ENCODE results near the gene TKT. TPM values are rescaled to one million over a fixed set of nuclear protein-coding genes. Genes with fewer than 3 reads are reported as not detected.

Gene TKT
- total RNA-seq, 1 experiment from 2014 or later: 835 TPM

- DNase-seq (ENCODE audit: low read depth, low spot score): no peak
- in situ Hi-C loops (cut with HindIII; ENCODE audit: low pct_unique_long_range_greater_than_20kb, low sequenced_read_pairs): no loop called here
Measured at GRCh38 chr3:53194210-53195065, 61.4 kb downstream of the TKT start.

GRCh38 chr3:53193466-53194209, 62.2 kb downstream of the TKT start:
- no peak for DNase-seq (ENCODE audit: low read depth, low spot score)
- in situ Hi-C loops (cut with HindIII; ENCODE audit: low pct_unique_long_range_greater_than_20kb, low sequenced_read_pairs): no loop called here

- in situ Hi-C loops (cut with HindIII; ENCODE audit: low pct_unique_long_range_greater_than_20kb, low sequenced_read_pairs): no loop called here
- no peak for DNase-seq (ENCODE audit: low read depth, low spot score)
Measured at GRCh38 chr3:53192608-53193007, 63.2 kb downstream of the TKT start.

- DNase-seq (ENCODE audit: low read depth, low spot score): no peak
- in situ Hi-C loops (cut with HindIII; ENCODE audit: low pct_unique_long_range_greater_than_20kb, low sequenced_read_pairs): no loop called here
Measured at GRCh38 chr3:53191836-53192480, 63.9 kb downstream of the TKT start.

- no peak for DNase-seq (ENCODE audit: low read depth, low spot score)
- in situ Hi-C loops (cut with HindIII; ENCODE audit: low pct_unique_long_range_greater_than_20kb, low sequenced_read_pairs): no loop called here
Measured at GRCh38 chr3:53190659-53191058, 65.2 kb downstream of the TKT start.

- no peak for DNase-seq (ENCODE audit: low read depth, low spot score)
- in situ Hi-C loops (cut with HindIII; ENCODE audit: low pct_unique_long_range_greater_than_20kb, low sequenced_read_pairs): no loop called here
Measured at GRCh38 chr3:53189276-53189675, 66.5 kb downstream of the TKT start.

- no peak for DNase-seq (ENCODE audit: low read depth, low spot score)
- in situ Hi-C loops (cut with HindIII; ENCODE audit: low pct_unique_long_range_greater_than_20kb, low sequenced_read_pairs): no loop called here
Measured at GRCh38 chr3:53188720-53189119, 67.1 kb downstream of the TKT start.

GRCh38 chr3:53188136-53188685, 67.6 kb downstream of the TKT start:
- in situ Hi-C loops (cut with HindIII; ENCODE audit: low pct_unique_long_range_greater_than_20kb, low sequenced_read_pairs): no loop called here
- no peak for DNase-seq (ENCODE audit: low read depth, low spot score)

GRCh38 chr3:53187430-53187829, 68.4 kb downstream of the TKT start:
- in situ Hi-C loops (cut with HindIII; ENCODE audit: low pct_unique_long_range_greater_than_20kb, low sequenced_read_pairs): no loop called here
- no peak for DNase-seq (ENCODE audit: low read depth, low spot score)

GRCh38 chr3:53186726-53187125, 69.1 kb downstream of the TKT start:
- in situ Hi-C loops (cut with HindIII; ENCODE audit: low pct_unique_long_range_greater_than_20kb, low sequenced_read_pairs): no loop called here
- DNase-seq (ENCODE audit: low read depth, low spot score): no peak

GRCh38 chr3:53185761-53186465, 69.9 kb downstream of the TKT start:
- in situ Hi-C loops (cut with HindIII; ENCODE audit: low pct_unique_long_range_greater_than_20kb, low sequenced_read_pairs): no loop called here

GRCh38 chr3:53184701-53185100, 71.1 kb downstream of the TKT start:
- in situ Hi-C loops (cut with HindIII; ENCODE audit: low pct_unique_long_range_greater_than_20kb, low sequenced_read_pairs): no loop called here
- DNase-seq (ENCODE audit: low read depth, low spot score): no peak

More at GRCh38 chr3:53185761-53186465, 69.9 kb downstream of the TKT start:
- no peak for DNase-seq (ENCODE audit: low read depth, low spot score)

GRCh38 chr3:53183514-53183913, 72.3 kb downstream of the TKT start:
- in situ Hi-C loops (cut with HindIII; ENCODE audit: low pct_unique_long_range_greater_than_20kb, low sequenced_read_pairs): no loop called here

GRCh38 chr3:53182764-53183355, 73.0 kb downstream of the TKT start:
- peak; percentile 48 for DNase-seq (ENCODE audit: low read depth, low spot score)
- in situ Hi-C loops (cut with HindIII; ENCODE audit: low pct_unique_long_range_greater_than_20kb, low sequenced_read_pairs): no loop called here

More at GRCh38 chr3:53183514-53183913, 72.3 kb downstream of the TKT start:
- no peak for DNase-seq (ENCODE audit: low read depth, low spot score)

GRCh38 chr3:53181528-53181927, 74.3 kb downstream of the TKT start:
- DNase-seq (ENCODE audit: low read depth, low spot score): no peak
- in situ Hi-C loops (cut with HindIII; ENCODE audit: low pct_unique_long_range_greater_than_20kb, low sequenced_read_pairs): no loop called here

GRCh38 chr3:53181024-53181371, 74.8 kb downstream of the TKT start:
- DNase-seq (ENCODE audit: low read depth, low spot score): no peak
- in situ Hi-C loops (cut with HindIII; ENCODE audit: low pct_unique_long_range_greater_than_20kb, low sequenced_read_pairs): no loop called here

GRCh38 chr3:53180305-53181023, 75.4 kb downstream of the TKT start:
- in situ Hi-C loops (cut with HindIII; ENCODE audit: low pct_unique_long_range_greater_than_20kb, low sequenced_read_pairs): no loop called here
- no peak for DNase-seq (ENCODE audit: low read depth, low spot score)

Data from SK-MEL-5 (cell line).